ENCODE measurements around the gene POLR2E.

GRCh38 chr19:1064661-1065605 is 30.2 kb downstream of the POLR2E start:
- TF ChIP-seq EZH2 (IDR thresholded peaks at IDR 0.05) (no peak), POLR2AphosphoS5 (IDR thresholded peaks at IDR 0.05; ENCODE audit: borderline replicate concordance, low read depth, low read length) (no peak)

Data from SK-N-MC (cell line).